Testis (tissue), 2 donors: ENCODE data around the gene MBNL2.

Source experiments
- POLR2A ChIP-seq: fragments of 450-650 bp; IDR thresholded peaks from one replicate; pipeline ENCODE4 v1.6.1; 2017; ENCODE audit warnings: antibody characterized with exemption, mild to moderate bottlenecking, moderate library complexity
- TF ChIP-seq, protein P1 (sequence below), 3 experiments: fragments of 450-650 bp in 2 of 3; fragments of 200-600 bp in 1 of 3; sonication (generic) in 1 of 3; IDR thresholded peaks; one replicate each; pipeline ENCODE4 v1.5.1; 2016 to 2019; ENCODE audit warnings: antibody characterized with exemption in 3 of 3, mild to moderate bottlenecking in 2 of 3, moderate library complexity in 1 of 3

DNA sequence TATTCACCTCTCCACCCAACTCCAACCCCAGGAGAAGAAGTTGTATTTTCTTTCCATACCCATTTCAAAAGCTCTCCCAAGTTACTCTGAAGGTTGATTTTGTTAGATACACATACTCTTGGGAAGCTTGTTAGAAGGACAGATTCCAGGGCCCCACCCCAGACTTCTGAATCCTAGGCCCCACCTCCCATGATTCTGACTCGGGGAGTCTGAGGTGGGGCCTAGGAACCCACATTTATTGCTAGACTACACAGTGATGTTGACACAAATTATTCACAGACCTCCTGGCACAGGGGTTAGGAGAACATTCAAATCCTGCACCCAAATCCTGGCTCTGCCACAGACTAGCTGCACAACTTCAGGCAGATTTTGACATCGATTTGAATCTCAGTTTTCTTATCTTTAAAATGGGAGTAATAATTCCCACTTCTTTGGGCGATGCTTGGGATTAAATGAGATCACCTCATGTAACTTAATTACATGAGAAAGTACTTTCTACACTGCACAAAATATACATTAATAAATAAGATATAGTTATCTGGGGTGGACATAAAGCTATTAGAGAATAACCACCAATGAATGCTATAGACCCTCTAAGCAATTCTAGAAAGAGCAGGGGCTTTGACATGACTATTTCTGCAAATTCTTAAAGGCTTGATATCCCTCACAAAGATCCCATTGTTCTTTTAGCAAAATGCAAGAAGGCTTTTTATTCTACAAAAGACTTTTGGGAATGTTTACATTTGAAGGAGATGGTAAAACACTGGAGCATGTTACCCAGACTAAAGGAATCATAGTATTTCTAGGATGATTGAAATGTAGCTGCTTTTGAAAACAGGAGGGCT is 18.0 kb downstream of the MBNL2 start:
- TF ChIP-seq, protein P1, sequence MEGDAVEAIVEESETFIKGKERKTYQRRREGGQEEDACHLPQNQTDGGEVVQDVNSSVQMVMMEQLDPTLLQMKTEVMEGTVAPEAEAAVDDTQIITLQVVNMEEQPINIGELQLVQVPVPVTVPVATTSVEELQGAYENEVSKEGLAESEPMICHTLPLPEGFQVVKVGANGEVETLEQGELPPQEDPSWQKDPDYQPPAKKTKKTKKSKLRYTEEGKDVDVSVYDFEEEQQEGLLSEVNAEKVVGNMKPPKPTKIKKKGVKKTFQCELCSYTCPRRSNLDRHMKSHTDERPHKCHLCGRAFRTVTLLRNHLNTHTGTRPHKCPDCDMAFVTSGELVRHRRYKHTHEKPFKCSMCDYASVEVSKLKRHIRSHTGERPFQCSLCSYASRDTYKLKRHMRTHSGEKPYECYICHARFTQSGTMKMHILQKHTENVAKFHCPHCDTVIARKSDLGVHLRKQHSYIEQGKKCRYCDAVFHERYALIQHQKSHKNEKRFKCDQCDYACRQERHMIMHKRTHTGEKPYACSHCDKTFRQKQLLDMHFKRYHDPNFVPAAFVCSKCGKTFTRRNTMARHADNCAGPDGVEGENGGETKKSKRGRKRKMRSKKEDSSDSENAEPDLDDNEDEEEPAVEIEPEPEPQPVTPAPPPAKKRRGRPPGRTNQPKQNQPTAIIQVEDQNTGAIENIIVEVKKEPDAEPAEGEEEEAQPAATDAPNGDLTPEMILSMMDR (IDR thresholded peaks at IDR 0.05) = no peak
- TF ChIP-seq POLR2A = no peak
